PC-3 (cell line): Measurements from ENCODE around the gene CYTH1. TPM values are rescaled to one million over a fixed set of nuclear protein-coding genes. Genes with fewer than 3 reads are reported as not detected.

ENCODE experiments used
- ATAC-seq: fragments of 200-7000 bp; cut with Tn5 transposase; 2 replicates; pipeline ENCODE4 v1.9.1; 2020; ENCODE audit warnings: mild to moderate bottlenecking, moderate library complexity
- BruUV-seq: library from RNA; stranded (reverse); fragments of 400-500 nt; replicated peaks from 2 replicates; lab custom pipeline; 2021; lab: Mats Ljungman, UMichigan
- CTCF ChIA-PET: fragments of 300-600 bp; sonication (Branson Sonifier 250); formaldehyde crosslinking; loops from one replicate; lab custom pipeline; 2022; ENCODE audit warnings: antibody characterized with exemption; lab: Charles Lee
- POLR2A ChIA-PET: fragments of 300-600 bp; sonication (Branson Sonifier 250); formaldehyde crosslinking; loops from one replicate; lab custom pipeline; 2022; ENCODE audit warnings: antibody characterized with exemption; ENCODE audit not compliant: unreplicated experiment; lab: Charles Lee
- DNase-seq: peaks from one replicate; pipeline ENCODE4 v3.0.0-alpha.2; 2015
- H2AFZ ChIP-seq: fragments of 300-600 bp; sonication (generic); 2 replicates; pipeline ENCODE4 v1.6.0; 2016; ENCODE audit warnings: antibody characterized with exemption, low read length
- H3F3A ChIP-seq: fragments of 300-600 bp; sonication (generic); one replicate; pipeline ENCODE4 v1.6.0; 2017; ENCODE audit warnings: antibody characterized with exemption, low read length, control low read depth, mild to moderate bottlenecking; ENCODE audit not compliant: unreplicated experiment
- H3K27ac ChIP-seq: fragments of 300-600 bp; sonication (generic); 2 replicates; pipeline ENCODE4 v1.5.1; 2016; ENCODE audit warnings: mild to moderate bottlenecking, low read length
- H3K27me3 ChIP-seq: fragments of 300-600 bp; sonication (generic); 2 replicates; pipeline ENCODE4 v1.6.1; 2016; ENCODE audit warnings: low read length, mixed read lengths
- H3K36me3 ChIP-seq: fragments of 300-600 bp; sonication (generic); 2 replicates; pipeline ENCODE4 v1.6.1; 2016; ENCODE audit warnings: low read depth, mixed run types, low read length, mixed read lengths
- H3K4me1 ChIP-seq: fragments of 300-600 bp; sonication (generic); 2 replicates; pipeline ENCODE4 v1.5.1; 2016; ENCODE audit warnings: low read length; ENCODE audit not compliant: insufficient read depth
- H3K4me2 ChIP-seq: fragments of 300-600 bp; sonication (generic); 2 replicates; pipeline ENCODE4 v1.6.0; 2016; ENCODE audit warnings: low read length
- H3K4me3 ChIP-seq: fragments of 300-600 bp; sonication (generic); 2 replicates; pipeline ENCODE4 v1.5.1; 2016; ENCODE audit warnings: mild to moderate bottlenecking, low read length, mixed read lengths
- H3K79me2 ChIP-seq: fragments of 300-600 bp; sonication (generic); 2 replicates; pipeline ENCODE4 v1.6.1; 2017; ENCODE audit warnings: low read length, mixed read lengths
- H3K9ac ChIP-seq: fragments of 300-600 bp; sonication (generic); 2 replicates; pipeline ENCODE4 v1.6.0; 2016; ENCODE audit warnings: mild to moderate bottlenecking, low read length
- H3K9me2 ChIP-seq: fragments of 300-600 bp; sonication (generic); replicated peaks from 2 replicates; pipeline ENCODE4 v1.6.1; 2016; ENCODE audit warnings: mixed run types, low read length, mixed read lengths
- H3K9me3 ChIP-seq: fragments of 300-600 bp; sonication (generic); 2 replicates; pipeline ENCODE4 v1.6.1; 2016; ENCODE audit warnings: low read length, mixed read lengths
- H4K20me1 ChIP-seq: fragments of 300-600 bp; sonication (generic); 2 replicates; pipeline ENCODE4 v1.6.1; 2016; ENCODE audit warnings: low read length, mixed read lengths
- EZH2 ChIP-seq: fragments of 300-600 bp; sonication (generic); IDR thresholded peaks from one replicate; pipeline ENCODE4 v1.6.1; 2017; ENCODE audit warnings: antibody characterized with exemption, mild to moderate bottlenecking, low read length; ENCODE audit not compliant: unreplicated experiment
- EZH2phosphoT487 ChIP-seq: fragments of 300-600 bp; sonication (generic); IDR thresholded peaks from 2 replicates; pipeline ENCODE4 v1.6.1; 2018; ENCODE audit warnings: mild to moderate bottlenecking, antibody characterized with exemption, low read length, borderline replicate concordance
- intact Hi-C: fragments of 100-400 bp; cut with micrococcal nuclease; formaldehyde crosslinking; loops from 2 replicates; pipeline ENCODE4 v1.9.0; 2023
- total RNA-seq: library from RNA; depleted of rRNA; stranded (reverse); fragments of >200 nt; gene quantifications from 2 replicates; pipeline ENCODE4 v1.2.3, GENCODE V29; 2014
- TF ChIP-seq, protein P1 (sequence below): fragments of 300-600 bp; sonication (generic); conservative IDR thresholded peaks from 2 replicates; pipeline ENCODE4 v1.5.1; 2017; ENCODE audit warnings: antibody characterized with exemption, low read depth, mild to moderate bottlenecking, low read length

The CYTH1 gene
- total RNA-seq, 1 experiment from 2014 or later = 29.7 TPM

DNA sequence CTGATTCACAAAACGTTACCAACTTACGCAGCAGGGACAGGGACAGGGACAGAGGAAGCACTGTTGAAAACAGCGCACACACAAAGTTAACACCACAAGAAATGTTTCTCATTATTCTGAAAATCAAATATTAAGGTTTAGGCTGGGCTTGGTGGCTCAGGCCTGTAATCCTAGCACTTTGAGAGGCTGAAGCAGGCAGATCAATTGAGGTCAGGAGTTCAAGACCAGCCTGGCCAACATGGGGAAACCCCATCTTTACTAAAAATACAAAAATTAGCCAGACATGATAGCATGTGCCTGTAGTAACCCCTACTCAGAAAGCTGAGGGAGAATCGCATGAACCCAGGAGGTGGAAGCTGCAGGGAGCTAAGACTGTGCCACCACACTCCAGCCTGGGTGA, 4.2 kb downstream of the CYTH1 start:
- CTCF ChIA-PET = no interaction called here
- H3F3A ChIP-seq = no peaks in the 10 kb centered on the region
- H3K79me2 ChIP-seq = peaks cover 64% of the 10 kb centered on the region
- TF ChIP-seq, protein P1, sequence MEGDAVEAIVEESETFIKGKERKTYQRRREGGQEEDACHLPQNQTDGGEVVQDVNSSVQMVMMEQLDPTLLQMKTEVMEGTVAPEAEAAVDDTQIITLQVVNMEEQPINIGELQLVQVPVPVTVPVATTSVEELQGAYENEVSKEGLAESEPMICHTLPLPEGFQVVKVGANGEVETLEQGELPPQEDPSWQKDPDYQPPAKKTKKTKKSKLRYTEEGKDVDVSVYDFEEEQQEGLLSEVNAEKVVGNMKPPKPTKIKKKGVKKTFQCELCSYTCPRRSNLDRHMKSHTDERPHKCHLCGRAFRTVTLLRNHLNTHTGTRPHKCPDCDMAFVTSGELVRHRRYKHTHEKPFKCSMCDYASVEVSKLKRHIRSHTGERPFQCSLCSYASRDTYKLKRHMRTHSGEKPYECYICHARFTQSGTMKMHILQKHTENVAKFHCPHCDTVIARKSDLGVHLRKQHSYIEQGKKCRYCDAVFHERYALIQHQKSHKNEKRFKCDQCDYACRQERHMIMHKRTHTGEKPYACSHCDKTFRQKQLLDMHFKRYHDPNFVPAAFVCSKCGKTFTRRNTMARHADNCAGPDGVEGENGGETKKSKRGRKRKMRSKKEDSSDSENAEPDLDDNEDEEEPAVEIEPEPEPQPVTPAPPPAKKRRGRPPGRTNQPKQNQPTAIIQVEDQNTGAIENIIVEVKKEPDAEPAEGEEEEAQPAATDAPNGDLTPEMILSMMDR = no peak
- TF ChIP-seq EZH2 = no peak
- TF ChIP-seq EZH2phosphoT487 = no peak
- no peaks in the 10 kb centered on the region for H3K9me2 ChIP-seq
- no peak overlapping the region for H3K27ac ChIP-seq
- POLR2A ChIA-PET = no interaction called here
- ATAC-seq (no peak), DNase-seq (no peak)
- H3K9ac ChIP-seq = no peak overlapping the region
- no TSS peak for BruUV-seq
- no peaks in the 10 kb centered on the region for H4K20me1 ChIP-seq
- no peak overlapping the region for H2AFZ ChIP-seq
- H3K27me3 ChIP-seq = no peaks in the 10 kb centered on the region
- no peaks in the 10 kb centered on the region for H3K36me3 ChIP-seq
- no peak overlapping the region for H3K4me2 ChIP-seq
- intact Hi-C loops = no loop called here
- no peaks in the 10 kb centered on the region for H3K9me3 ChIP-seq
- H3K4me3 ChIP-seq = no peak overlapping the region
- peaks cover 13% of the 10 kb centered on the region for H3K4me1 ChIP-seq

DNA sequence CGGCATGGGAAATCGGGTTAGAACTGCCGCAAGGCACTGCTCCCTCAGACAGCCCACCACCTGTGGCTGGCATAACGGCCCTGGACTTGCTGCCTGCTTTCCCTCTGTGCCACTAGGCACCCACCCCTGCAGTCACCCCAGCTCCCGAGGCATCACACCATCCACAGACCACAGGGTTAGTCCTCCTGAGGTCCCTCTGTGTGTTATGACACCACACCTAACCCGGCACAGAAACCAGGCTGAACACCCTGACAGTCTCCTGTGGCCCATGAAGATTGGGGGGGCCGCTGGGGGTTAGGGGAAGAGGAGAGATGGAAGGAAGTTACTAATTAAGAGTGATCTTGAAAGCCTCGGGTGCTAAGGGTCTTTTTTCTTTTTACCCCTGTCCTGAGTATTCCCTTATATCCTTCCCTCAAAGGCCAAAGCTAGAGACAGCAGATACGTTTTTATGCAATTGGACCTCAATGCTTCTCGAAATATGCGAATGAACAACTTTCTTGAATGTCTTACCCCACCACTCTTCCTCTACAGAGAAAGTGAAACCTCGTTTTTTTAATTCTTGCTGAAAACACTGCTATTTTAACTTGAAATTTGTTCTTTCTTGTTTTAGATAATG, 7.0 kb downstream of the CYTH1 start:
- H3K4me3 ChIP-seq = no peak overlapping the region
- H3K27ac ChIP-seq = no peak overlapping the region
- DNase-seq (no peak), ATAC-seq (no peak; the same call in 1 of the 2 replicates)
- POLR2A ChIA-PET = no interaction called here
- no peaks in the 10 kb centered on the region for H3K27me3 ChIP-seq
- H3F3A ChIP-seq = no peaks in the 10 kb centered on the region
- peaks cover 9% of the 10 kb centered on the region; the same call in 1 of the 2 replicates for H3K4me1 ChIP-seq
- no peak overlapping the region for H2AFZ ChIP-seq
- no peaks in the 10 kb centered on the region for H3K9me2 ChIP-seq
- H3K36me3 ChIP-seq = no peaks in the 10 kb centered on the region
- BruUV-seq = no TSS peak
- H4K20me1 ChIP-seq = no peaks in the 10 kb centered on the region
- peaks cover 48% of the 10 kb centered on the region for H3K79me2 ChIP-seq
- CTCF ChIA-PET = no interaction called here
- intact Hi-C loops = no loop called here
- H3K9me3 ChIP-seq = no peaks in the 10 kb centered on the region
- TF ChIP-seq EZH2phosphoT487 = no peak
- no peak for TF ChIP-seq EZH2
- TF ChIP-seq, protein P1 = no peak
- no peak overlapping the region for H3K4me2 ChIP-seq
- no peak overlapping the region for H3K9ac ChIP-seq

- ATAC-seq = no peak
- Histone ChIP-seq H3K36me3 (no peaks in the 10 kb centered on the region), H3K27me3 (no peaks in the 10 kb centered on the region), H2AFZ (no peak overlapping the region), H3K4me2 (no peak overlapping the region), H3K4me3 (no peak overlapping the region), H3F3A (no peaks in the 10 kb centered on the region), H3K9ac (no peak overlapping the region), H3K27ac (no peak overlapping the region), H3K9me2 (no peaks in the 10 kb centered on the region), H3K79me2 (peaks cover 44% of the 10 kb centered on the region), H3K9me3 (no peaks in the 10 kb centered on the region), H4K20me1 (no peaks in the 10 kb centered on the region), H3K4me1 (0 out of 2 replicates have a peak, but pooled peaks cover 4% of the 10 kb centered on the region)
- intact Hi-C loops = no loop called here
- CTCF ChIA-PET = no interaction called here
- DNase-seq = no peak
- no TSS peak for BruUV-seq
- TF ChIP-seq EZH2 (no peak), EZH2phosphoT487 (no peak)
- TF ChIP-seq, protein P1 = no peak
- POLR2A ChIA-PET = no interaction called here
Measured at GRCh38 chr17:78774453-78774852, 7.6 kb downstream of the CYTH1 start.
